H9 (cell line): Measurements from ENCODE around the gene OPRL1. TPM values are rescaled to one million over a fixed set of nuclear protein-coding genes. Genes with fewer than 3 reads are reported as not detected.
A peak's percentile ranks its signal among the peaks of the same experiment; 100 is the strongest.

ENCODE experiments used
- DNase-seq: peaks from one replicate; pipeline ENCODE4 v3.0.0-alpha.2; 2017
- H2AFZ ChIP-seq: one replicate; pipeline ENCODE4 v1.6.1; 2013; ENCODE audit warnings: mild to moderate bottlenecking, low read length, control low read depth, moderate library complexity
- H2AK5ac ChIP-seq: 2 replicates; pipeline ENCODE4 v1.6.1; 2013; ENCODE audit warnings: low read length, control low read depth, mixed read lengths; ENCODE audit not compliant: insufficient read length
- H2BK120ac ChIP-seq: one replicate; pipeline ENCODE4 v1.6.1; 2013; ENCODE audit warnings: low read depth, mild to moderate bottlenecking, low read length, control low read depth, inconsistent platforms; ENCODE audit not compliant: poor library complexity, severe bottlenecking
- H2BK12ac ChIP-seq: 2 replicates; pipeline ENCODE4 v1.6.1; 2013; ENCODE audit warnings: low read length, control low read depth, mixed read lengths, low read depth; ENCODE audit not compliant: insufficient read length
- H2BK15ac ChIP-seq: 2 replicates; pipeline ENCODE4 v1.6.1; 2013; ENCODE audit warnings: low read depth, low read length, control low read depth
- H2BK20ac ChIP-seq: one replicate; pipeline ENCODE4 v1.6.1; 2013; ENCODE audit warnings: low read depth, mild to moderate bottlenecking, low read length, control low read depth, inconsistent platforms; ENCODE audit not compliant: poor library complexity, severe bottlenecking
- H2BK5ac ChIP-seq: 2 replicates; pipeline ENCODE4 v1.6.1; 2013; ENCODE audit warnings: low read length, control low read depth, mixed read lengths; ENCODE audit not compliant: insufficient read length
- H3K14ac ChIP-seq: 2 replicates; pipeline ENCODE4 v1.6.1; 2013; ENCODE audit warnings: low read length, control low read depth; ENCODE audit not compliant: insufficient read depth
- H3K18ac ChIP-seq: 2 replicates; pipeline ENCODE4 v1.6.1; 2013; ENCODE audit warnings: low read depth, mild to moderate bottlenecking, mixed read lengths, low read length, control low read depth; ENCODE audit not compliant: insufficient read length
- H3K23ac ChIP-seq: 2 replicates; pipeline ENCODE4 v1.6.1; 2013; ENCODE audit warnings: low read length, control low read depth, mixed read lengths, low read depth; ENCODE audit not compliant: insufficient read length
- H3K23me2 ChIP-seq: 2 replicates; pipeline ENCODE4 v1.6.1; 2013; ENCODE audit warnings: low read depth, mild to moderate bottlenecking, mixed read lengths, low read length, control low read depth; ENCODE audit not compliant: insufficient read length, poor library complexity, severe bottlenecking
- H3K27ac ChIP-seq: 2 replicates; pipeline ENCODE4 v1.5.1; 2013; ENCODE audit warnings: low read length, control low read depth, mixed read lengths, low read depth; ENCODE audit not compliant: insufficient read length
- H3K27me3 ChIP-seq: 2 replicates; pipeline ENCODE4 v1.6.1; 2013; ENCODE audit warnings: low read length, control low read depth, inconsistent platforms; ENCODE audit not compliant: insufficient read depth
- H3K4ac ChIP-seq: 2 replicates; pipeline ENCODE4 v1.6.1; 2013; ENCODE audit warnings: low read depth, mild to moderate bottlenecking, control low read depth, inconsistent platforms, low read length, moderate library complexity
- H3K4me1 ChIP-seq: 2 replicates; pipeline ENCODE4 v1.6.1; 2013; ENCODE audit warnings: low read length, control low read depth, inconsistent platforms; ENCODE audit not compliant: insufficient read depth
- H3K4me2 ChIP-seq: 2 replicates; pipeline ENCODE4 v1.6.1; 2013; ENCODE audit warnings: low read length, control low read depth, mixed read lengths; ENCODE audit not compliant: insufficient read length, insufficient read depth
- H3K56ac ChIP-seq: 2 replicates; pipeline ENCODE4 v1.6.1; 2013; ENCODE audit warnings: low read depth, mild to moderate bottlenecking, mixed read lengths, low read length, control low read depth; ENCODE audit not compliant: insufficient read length
- H3K79me1 ChIP-seq: 2 replicates; pipeline ENCODE4 v1.6.1; 2013; ENCODE audit warnings: low read depth, mild to moderate bottlenecking, moderate library complexity, low read length, control low read depth, inconsistent platforms; ENCODE audit not compliant: insufficient read depth, poor library complexity, severe bottlenecking
- H3K79me2 ChIP-seq: 2 replicates; pipeline ENCODE4 v1.6.1; 2013; ENCODE audit warnings: low read length, control low read depth, inconsistent platforms; ENCODE audit not compliant: insufficient read depth
- H3K9ac ChIP-seq: 2 replicates; pipeline ENCODE4 v1.6.1; 2013; ENCODE audit warnings: low read length, control low read depth, mixed read lengths; ENCODE audit not compliant: insufficient read length; ENCODE audit errors: extremely low read depth
- H3K9me3 ChIP-seq: one replicate; pipeline ENCODE4 v1.6.1; 2013; ENCODE audit warnings: low read depth, low read length, inconsistent platforms; ENCODE audit not compliant: control insufficient read depth
- H3T11ph ChIP-seq: one replicate; pipeline ENCODE4 v1.6.1; 2013; ENCODE audit warnings: mild to moderate bottlenecking, low read length, control low read depth, inconsistent platforms
- H4K20me1 ChIP-seq: one replicate; pipeline ENCODE4 v1.6.1; 2013; ENCODE audit not compliant: control insufficient read depth, insufficient read length, insufficient read depth
- H4K5ac ChIP-seq: 2 replicates; pipeline ENCODE4 v1.6.1; 2013; ENCODE audit warnings: low read depth, mild to moderate bottlenecking, mixed read lengths, low read length, control low read depth; ENCODE audit not compliant: insufficient read length
- H4K8ac ChIP-seq: replicated peaks from 2 replicates; pipeline ENCODE4 v1.6.1; 2013; ENCODE audit warnings: low read length, control low read depth, mixed read lengths, low read depth; ENCODE audit not compliant: insufficient read length
- H4K91ac ChIP-seq: 2 replicates; pipeline ENCODE4 v1.6.1; 2013; ENCODE audit warnings: low read depth, mild to moderate bottlenecking, moderate library complexity, mixed read lengths, low read length, control low read depth; ENCODE audit not compliant: insufficient read length
- H3K27ac Mint-ChIP-seq, 3 experiments: 2 replicates in 2 of 3; 3 replicates in 1 of 3; pipeline ENCODE4 v1.8.0; 2020 to 2021; ENCODE audit warnings: mixed read lengths in 3 of 3, mild to moderate bottlenecking in 1 of 3, moderate library complexity in 1 of 3
- H3K27me3 Mint-ChIP-seq: 2 replicates; pipeline ENCODE4 v1.8.0; 2021; ENCODE audit warnings: low read depth, mild to moderate bottlenecking, moderate library complexity, mixed read lengths
- H3K36me3 Mint-ChIP-seq, 3 experiments: 2 replicates in 2 of 3; 3 replicates in 1 of 3; pipeline ENCODE4 v1.8.0; 2020 to 2021; ENCODE audit warnings: low read depth in 3 of 3, mixed read lengths in 3 of 3; ENCODE audit not compliant: insufficient read depth in 1 of 3
- H3K4me1 Mint-ChIP-seq, 2 experiments: 2 replicates each; pipeline ENCODE4 v1.8.0; 2020; ENCODE audit warnings: mixed read lengths in 2 of 2
- H3K4me3 Mint-ChIP-seq, 2 experiments: 2 replicates in 1 of 2; 3 replicates in 1 of 2; pipeline ENCODE4 v1.8.0; 2020 to 2021; ENCODE audit warnings: mild to moderate bottlenecking in 2 of 2, mixed read lengths in 2 of 2, moderate library complexity in 1 of 2
- H3K9me3 Mint-ChIP-seq, 2 experiments: 2 replicates in 1 of 2; 3 replicates in 1 of 2; pipeline ENCODE4 v1.8.0; 2020; ENCODE audit warnings: mild to moderate bottlenecking in 2 of 2, mixed read lengths in 2 of 2, moderate library complexity in 1 of 2
- CTCF ChIP-seq: fragments of 200-600 bp; sonication (generic); conservative IDR thresholded peaks from 3 replicates; pipeline ENCODE4 v1.8.0; 2021; ENCODE audit warnings: antibody characterized with exemption, mild to moderate bottlenecking
- WGBS: extraction: QIAGEN DNeasy Blood & Tissue Kit; methylation state at CpG from one replicate; pipeline ENCODE4 v1.1.7; 2013; ENCODE audit warnings: missing lambda C conversion rate, low lambda C conversion rate, mixed read lengths; ENCODE audit not compliant: insufficient read length; ENCODE audit errors: extremely low coverage; 5-methylcytosine and 5-hydroxymethylcytosine counted together
- total RNA-seq: library from RNA; stranded (reverse); gene quantifications from 2 replicates; pipeline ENCODE4 v1.2.1, GENCODE V29; 2021

The OPRL1 gene
- total RNA-seq, 1 experiment from 2014 or later: 0.90 TPM

DNA sequence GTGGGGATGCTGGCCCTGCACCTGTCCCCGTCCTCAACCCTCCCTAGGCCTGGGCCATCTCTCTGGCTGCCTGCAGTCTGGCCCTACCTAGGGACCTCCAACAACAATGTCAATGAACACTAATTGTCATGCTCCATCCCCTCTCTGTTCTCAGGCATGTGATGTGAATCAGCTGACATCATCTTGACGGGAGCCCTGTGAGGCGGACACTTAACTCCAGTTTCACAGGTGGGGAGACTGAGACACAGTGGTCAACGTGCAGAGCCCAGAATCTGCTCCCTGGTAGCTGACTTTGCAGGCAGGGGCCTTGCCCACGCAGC is 17.6 kb upstream of the OPRL1 start:
- H3K27me3 ChIP-seq: no peaks in the 10 kb centered on the region
- H4K20me1 ChIP-seq: no peaks in the 10 kb centered on the region
- no peaks in the 10 kb centered on the region for H3K9me3 ChIP-seq
- H4K5ac ChIP-seq: no peak overlapping the region
- no peak for TF ChIP-seq CTCF
- no peak overlapping the region for H2BK12ac ChIP-seq
- no peak overlapping the region for H2AFZ ChIP-seq
- WGBS: no CpG with 5 or more reads among the region's 5 CpGs
- no peak overlapping the region for H2AK5ac ChIP-seq
- H3K79me1 ChIP-seq: no peaks in the 10 kb centered on the region
- no peak overlapping the region for H3K23ac ChIP-seq
- H3K9me3 Mint-ChIP-seq: no peaks in the 10 kb centered on the region; a peak in 1 of 5 replicates
- no peak overlapping the region for H3T11ph ChIP-seq
- H3K14ac ChIP-seq: no peak overlapping the region
- no peak overlapping the region for H4K8ac ChIP-seq
- no peak overlapping the region for H4K91ac ChIP-seq
- H3K23me2 ChIP-seq: peaks cover 6% of the 10 kb centered on the region
- H2BK20ac ChIP-seq: no peak overlapping the region
- H3K4me1 ChIP-seq: peaks cover 1% of the 10 kb centered on the region; the same call in 1 of the 2 replicates
- H3K27ac Mint-ChIP-seq: no peak overlapping the region
- peaks cover 34 to 41% of the 10 kb centered on the region in 2 experiments for H3K4me1 Mint-ChIP-seq
- H3K27ac ChIP-seq: no peak overlapping the region
- H3K56ac ChIP-seq: no peak overlapping the region
- no peak overlapping the region for H2BK5ac ChIP-seq
- no peak overlapping the region for H2BK15ac ChIP-seq
- H3K79me2 ChIP-seq: no peaks in the 10 kb centered on the region
- H3K4me2 ChIP-seq: peak overlapping the region; percentile 49
- no peak overlapping the region for H3K9ac ChIP-seq
- H2BK120ac ChIP-seq: no peak overlapping the region
- no peak overlapping the region for H3K4ac ChIP-seq
- peaks cover 5% of the 10 kb centered on the region for H3K27me3 Mint-ChIP-seq
- H3K36me3 Mint-ChIP-seq: no peaks in the 10 kb centered on the region; a peak in 1 of 7 replicates
- peak overlapping the region; percentile 77 to 84 for H3K4me3 Mint-ChIP-seq
- no peak overlapping the region for H3K18ac ChIP-seq
- DNase-seq: no peak
